SJSA1 (cell line): ENCODE results near the gene KIF26B. TPM values are rescaled to one million over a fixed set of nuclear protein-coding genes. Genes with fewer than 3 reads are reported as not detected.
"Not testable (repeated sequence)": the region's sequence is repeated elsewhere in the genome, so short reads cannot be mapped to it uniquely, and the experiment has no call there.

Source experiments
- DNase-seq, 2 experiments: peaks; one replicate each; pipeline ENCODE4 v3.0.0-alpha.2; 2015 to 2020; ENCODE audit warnings: low spot score in 2 of 2, low read depth in 1 of 2
- H3K27ac ChIP-seq: fragments of 250-450 bp; sonication (Bioruptor Pico); 2 replicates; pipeline ENCODE4 v1.5.1; 2020; ENCODE audit warnings: mild to moderate bottlenecking, moderate library complexity
- H3K27me3 ChIP-seq: fragments of 250-450 bp; sonication (Bioruptor Pico); replicated peaks from 2 replicates; pipeline ENCODE4 v1.5.1; 2020; ENCODE audit warnings: mild to moderate bottlenecking, moderate library complexity
- H3K36me3 ChIP-seq: fragments of 250-450 bp; sonication (Bioruptor Pico); 2 replicates; pipeline ENCODE4 v1.5.1; 2020; ENCODE audit warnings: mild to moderate bottlenecking
- H3K4me1 ChIP-seq: fragments of 250-450 bp; sonication (Bioruptor Pico); replicated peaks from 2 replicates; pipeline ENCODE4 v1.6.1; 2021; ENCODE audit warnings: mild to moderate bottlenecking
- H3K4me3 ChIP-seq: fragments of 250-450 bp; sonication (Bioruptor Pico); 2 replicates; pipeline ENCODE4 v1.5.1; 2020; ENCODE audit warnings: mild to moderate bottlenecking
- H3K9me3 ChIP-seq: fragments of 250-450 bp; sonication (Bioruptor Pico); replicated peaks from 2 replicates; pipeline ENCODE4 v1.5.1; 2020; ENCODE audit warnings: mild to moderate bottlenecking
- total RNA-seq: library from RNA; depleted of rRNA; stranded (reverse); fragments of >200 nt; shearing (Covaris generic); gene quantifications from 2 replicates; pipeline ENCODE4 v1.2.3, GENCODE V29; 2014

KIF26B gene
- total RNA-seq, 1 experiment from 2014 or later, result 5.9 TPM

GRCh38 chr1:245396615-245397014, 241.8 kb downstream of the KIF26B start:
- Histone ChIP-seq H3K4me1 (no peaks in the 10 kb centered on the region), H3K9me3 (no peaks in the 10 kb centered on the region), H3K27ac (no peak overlapping the region), H3K27me3 (no peaks in the 10 kb centered on the region; the same call in 1 of the 2 replicates), H3K36me3 (no peaks in the 10 kb centered on the region), H3K4me3 (no peak overlapping the region)
- no peak for DNase-seq

- Histone ChIP-seq H3K27me3 (no peaks in the 10 kb centered on the region), H3K4me1 (no peaks in the 10 kb centered on the region), H3K27ac (no peak overlapping the region), H3K4me3 (no peak overlapping the region), H3K36me3 (no peaks in the 10 kb centered on the region), H3K9me3 (no peaks in the 10 kb centered on the region)
- DNase-seq, result no peak
These were observed 243.0 kb downstream of the KIF26B start for GRCh38 chr1:245397771-245398170.

- no peak for DNase-seq
- Histone ChIP-seq H3K27ac (no peak overlapping the region), H3K4me3 (no peak overlapping the region), H3K27me3 (no peaks in the 10 kb centered on the region), H3K36me3 (no peaks in the 10 kb centered on the region), H3K4me1 (no peaks in the 10 kb centered on the region), H3K9me3 (no peaks in the 10 kb centered on the region)
These were observed 243.4 kb downstream of the KIF26B start for GRCh38 chr1:245398180-245398579.

- no peak for DNase-seq
- H3K27ac ChIP-seq, result no peak overlapping the region
- no peaks in the 10 kb centered on the region for H3K9me3 ChIP-seq
- no peaks in the 10 kb centered on the region for H3K36me3 ChIP-seq
- H3K4me3 ChIP-seq, result no peak overlapping the region
- H3K4me1 ChIP-seq, result no peaks in the 10 kb centered on the region
- H3K27me3 ChIP-seq, result no peaks in the 10 kb centered on the region
These were observed 247.2 kb downstream of the KIF26B start for GRCh38 chr1:245401881-245402587.

GRCh38 chr1:245402998-245403397, 248.2 kb downstream of the KIF26B start:
- not testable (repeated sequence) for H3K27me3 ChIP-seq, H3K4me3 ChIP-seq, H3K9me3 ChIP-seq, H3K4me1 ChIP-seq, DNase-seq, H3K27ac ChIP-seq, H3K36me3 ChIP-seq

GRCh38 chr1:245404527-245404926, 249.7 kb downstream of the KIF26B start:
- H3K27me3 ChIP-seq, result no peaks in the 10 kb centered on the region
- no peak overlapping the region for H3K27ac ChIP-seq
- no peaks in the 10 kb centered on the region for H3K9me3 ChIP-seq
- DNase-seq, result no peak
- no peak overlapping the region for H3K4me3 ChIP-seq
- H3K36me3 ChIP-seq, result no peaks in the 10 kb centered on the region
- no peaks in the 10 kb centered on the region for H3K4me1 ChIP-seq

- no peaks in the 10 kb centered on the region for H3K36me3 ChIP-seq
- DNase-seq, result no peak
- H3K4me3 ChIP-seq, result no peak overlapping the region
- H3K9me3 ChIP-seq, result no peaks in the 10 kb centered on the region
- no peak overlapping the region for H3K27ac ChIP-seq
- no peaks in the 10 kb centered on the region for H3K27me3 ChIP-seq
- no peaks in the 10 kb centered on the region for H3K4me1 ChIP-seq
These were observed 250.2 kb downstream of the KIF26B start for GRCh38 chr1:245404952-245405351.

- Histone ChIP-seq H3K4me1 (peaks cover 4% of the 10 kb centered on the region; the same call in 1 of the 2 replicates), H3K27ac (no peak overlapping the region)
These were observed 251.6 kb downstream of the KIF26B start for GRCh38 chr1:245406426-245406825.

GRCh38 chr1:245407983-245408382, 253.2 kb downstream of the KIF26B start:
- H3K27ac ChIP-seq, result no peak overlapping the region
- H3K9me3 ChIP-seq, result no peaks in the 10 kb centered on the region
- no peaks in the 10 kb centered on the region for H3K36me3 ChIP-seq
- H3K4me3 ChIP-seq, result no peak overlapping the region
- DNase-seq, result no peak
- peaks cover 4% of the 10 kb centered on the region; the same call in 1 of the 2 replicates for H3K4me1 ChIP-seq
- no peaks in the 10 kb centered on the region for H3K27me3 ChIP-seq

More at GRCh38 chr1:245406426-245406825, 251.6 kb downstream of the KIF26B start:
- DNase-seq, result no peak
- H3K4me3 ChIP-seq, result no peak overlapping the region
- H3K36me3 ChIP-seq, result no peaks in the 10 kb centered on the region
- no peaks in the 10 kb centered on the region for H3K27me3 ChIP-seq
- no peaks in the 10 kb centered on the region for H3K9me3 ChIP-seq

GRCh38 chr1:245409341-245410195, 254.8 kb downstream of the KIF26B start:
- no peak overlapping the region for H3K4me3 ChIP-seq
- no peaks in the 10 kb centered on the region for H3K27me3 ChIP-seq
- H3K4me1 ChIP-seq, result peaks cover 4% of the 10 kb centered on the region; the same call in 1 of the 2 replicates
- no peak for DNase-seq
- H3K9me3 ChIP-seq, result no peaks in the 10 kb centered on the region
- H3K36me3 ChIP-seq, result no peaks in the 10 kb centered on the region
- no peak overlapping the region for H3K27ac ChIP-seq

- Histone ChIP-seq H3K4me1 (peaks cover 4% of the 10 kb centered on the region; the same call in 1 of the 2 replicates), H3K27ac (no peak overlapping the region), H3K9me3 (no peaks in the 10 kb centered on the region), H3K27me3 (no peaks in the 10 kb centered on the region), H3K36me3 (no peaks in the 10 kb centered on the region), H3K4me3 (no peak overlapping the region)
- DNase-seq, result peak in 1 of 2 experiments; percentile 31
These were observed 256.7 kb downstream of the KIF26B start for GRCh38 chr1:245411245-245412036.

- Histone ChIP-seq H3K4me3 (no peak overlapping the region), H3K4me1 (peaks cover 4% of the 10 kb centered on the region; the same call in 1 of the 2 replicates), H3K27ac (no peak overlapping the region), H3K27me3 (no peaks in the 10 kb centered on the region), H3K9me3 (no peaks in the 10 kb centered on the region), H3K36me3 (no peaks in the 10 kb centered on the region)
- no peak for DNase-seq
These were observed 257.5 kb downstream of the KIF26B start for GRCh38 chr1:245412306-245412705.

GRCh38 chr1:245416781-245417180, 262.0 kb downstream of the KIF26B start:
- no peaks in the 10 kb centered on the region; the same call in 1 of the 2 replicates for H3K27me3 ChIP-seq
- H3K4me1 ChIP-seq, result no peaks in the 10 kb centered on the region
- H3K36me3 ChIP-seq, result no peaks in the 10 kb centered on the region; the same call in 1 of the 2 replicates
- H3K27ac ChIP-seq, result no peak overlapping the region
- DNase-seq, result no peak
- H3K9me3 ChIP-seq, result no peaks in the 10 kb centered on the region
- H3K4me3 ChIP-seq, result no peak overlapping the region
